ENCODE measurements around the gene RAPGEF6.
"Not testable (repeated sequence)": the region's sequence is repeated elsewhere in the genome, so short reads cannot be mapped to it uniquely, and the experiment has no call there.

RAPGEF6 gene

GRCh38 chr5:131679911-131680310, 44.9 kb upstream of the RAPGEF6 start:
- TF ChIP-seq CTCF (IDR thresholded peaks at IDR 0.05; ENCODE audit: control insufficient read depth, extremely low read depth, insufficient read depth), result no peak
- H3K4me3 ChIP-seq (ENCODE audit: low read depth, low read length), result no peak overlapping the region
- DNase-seq (ENCODE audit: low read depth), result no peak

- H3K4me3 ChIP-seq (ENCODE audit: low read depth, low read length); DNase-seq (ENCODE audit: low read depth): not testable (repeated sequence)
Measured at GRCh38 chr5:131678273-131678672, 43.2 kb upstream of the RAPGEF6 start.

- no peak overlapping the region for H3K4me3 ChIP-seq (ENCODE audit: low read depth, low read length)
- no peak for TF ChIP-seq CTCF (IDR thresholded peaks at IDR 0.05; ENCODE audit: control insufficient read depth, extremely low read depth, insufficient read depth)
Measured at GRCh38 chr5:131677115-131677514, 42.1 kb upstream of the RAPGEF6 start.

GRCh38 chr5:131672776-131673175, 37.7 kb upstream of the RAPGEF6 start:
- DNase-seq (ENCODE audit: low read depth), result no peak
- peak overlapping the region; percentile 27; the same call in 1 of the 2 replicates for H3K4me3 ChIP-seq (ENCODE audit: low read depth, low read length)
- TF ChIP-seq CTCF (IDR thresholded peaks at IDR 0.05; ENCODE audit: control insufficient read depth, extremely low read depth, insufficient read depth), result no peak

More at GRCh38 chr5:131677115-131677514, 42.1 kb upstream of the RAPGEF6 start:
- DNase-seq (ENCODE audit: low read depth), result no peak

GRCh38 chr5:131671994-131672655, 37.1 kb upstream of the RAPGEF6 start:
- no peak for TF ChIP-seq CTCF (IDR thresholded peaks at IDR 0.05; ENCODE audit: control insufficient read depth, extremely low read depth, insufficient read depth)
- peak overlapping the region; percentile 27 for H3K4me3 ChIP-seq (ENCODE audit: low read depth, low read length)
- peak; percentile 96 for DNase-seq (ENCODE audit: low read depth)

- no peak for DNase-seq (ENCODE audit: low read depth)
- no peak for TF ChIP-seq CTCF (IDR thresholded peaks at IDR 0.05; ENCODE audit: control insufficient read depth, extremely low read depth, insufficient read depth)
- H3K4me3 ChIP-seq (ENCODE audit: low read depth, low read length), result no peak overlapping the region
Measured at GRCh38 chr5:131671409-131671808, 36.4 kb upstream of the RAPGEF6 start.

GRCh38 chr5:131664929-131665328, 29.9 kb upstream of the RAPGEF6 start:
- no peak overlapping the region for H3K4me3 ChIP-seq (ENCODE audit: low read depth, low read length)

More at GRCh38 chr5:131664929-131665328, 29.9 kb upstream of the RAPGEF6 start:
- DNase-seq (ENCODE audit: low read depth), result no peak
- no peak for TF ChIP-seq CTCF (IDR thresholded peaks at IDR 0.05; ENCODE audit: control insufficient read depth, extremely low read depth, insufficient read depth)

All from LNCaP clone FGC (cell line).